Liver (tissue), 9 donors: ENCODE measurements around the gene CDH4. TPM values are rescaled to one million over a fixed set of nuclear protein-coding genes. Genes with fewer than 3 reads are reported as not detected.

Experiments used
- DNase-seq: peaks from one replicate; pipeline ENCODE4 v3.0.0-alpha.2; 2017; ENCODE audit warnings: low spot score
- H3K27ac ChIP-seq, 2 donors: one replicate each; pipeline ENCODE4 v1.7.0; 2013; ENCODE audit warnings: inconsistent platforms in 2 of 2, low read length in 2 of 2, control low read depth in 1 of 2, low read depth in 1 of 2, mild to moderate bottlenecking in 1 of 2
- H3K27me3 ChIP-seq, 4 donors: one replicate each; pipeline versions ENCODE4 v1.6.1 to v1.7.0; 2013; ENCODE audit warnings: low read length in 3 of 4, inconsistent platforms in 1 of 4, mild to moderate bottlenecking in 1 of 4, moderate library complexity in 1 of 4; ENCODE audit not compliant: control insufficient read depth in 4 of 4, insufficient read depth in 4 of 4
- H3K36me3 ChIP-seq, 4 donors: one replicate each; pipeline versions ENCODE4 v1.6.1 to v1.7.0; 2013; ENCODE audit warnings: low read length in 3 of 4, mild to moderate bottlenecking in 3 of 4, low read depth in 1 of 4, moderate library complexity in 1 of 4; ENCODE audit not compliant: control insufficient read depth in 4 of 4, insufficient read depth in 3 of 4
- H3K4me1 ChIP-seq, 4 donors: one replicate each; pipeline versions ENCODE4 v1.6.1 to v1.7.0; 2013; ENCODE audit warnings: low read length in 3 of 4, mild to moderate bottlenecking in 3 of 4, moderate library complexity in 1 of 4; ENCODE audit not compliant: control insufficient read depth in 4 of 4, insufficient read depth in 4 of 4
- H3K4me3 ChIP-seq, 3 donors: one replicate each; pipeline versions ENCODE4 v1.6.1 to v1.7.0; 2013; ENCODE audit warnings: low read length in 3 of 3, control low read depth in 1 of 3, low read depth in 1 of 3, mild to moderate bottlenecking in 1 of 3
- H3K9ac ChIP-seq, 2 donors: one replicate each; pipeline ENCODE4 v1.7.0; 2013; ENCODE audit warnings: low read length in 2 of 2, mild to moderate bottlenecking in 2 of 2, moderate library complexity in 2 of 2, control low read depth in 1 of 2, low read depth in 1 of 2
- H3K9me3 ChIP-seq, 4 donors: one replicate each; pipeline versions ENCODE4 v1.6.1 to v1.7.0; 2013; ENCODE audit warnings: low read length in 3 of 4; ENCODE audit not compliant: control insufficient read depth in 4 of 4
- EGR1 ChIP-seq, 2 donors: IDR thresholded peaks; 2 replicates each; pipeline ENCODE4 v1.6.1; 2016 to 2018; ENCODE audit warnings: antibody characterized with exemption in 2 of 2, low read depth in 2 of 2
- FOXA1 ChIP-seq: IDR thresholded peaks from 2 replicates; pipeline ENCODE4 v1.6.1; 2016; ENCODE audit warnings: antibody characterized with exemption
- FOXA2 ChIP-seq: IDR thresholded peaks from 2 replicates; pipeline ENCODE4 v1.6.1; 2016; ENCODE audit warnings: antibody characterized with exemption
- GABPA ChIP-seq, 2 donors: IDR thresholded peaks in 1 of 2; conservative IDR thresholded peaks in 1 of 2; 2 replicates each; pipeline ENCODE4 v1.6.1; 2016; ENCODE audit warnings: antibody characterized with exemption in 2 of 2, mild to moderate bottlenecking in 1 of 2, moderate library complexity in 1 of 2
- HNF4A ChIP-seq, 2 donors: conservative IDR thresholded peaks; 2 replicates each; pipeline ENCODE4 v1.6.1; 2016; ENCODE audit warnings: antibody characterized with exemption in 2 of 2, mild to moderate bottlenecking in 2 of 2
- JUND ChIP-seq, 2 donors: IDR thresholded peaks; 2 replicates each; pipeline ENCODE4 v1.6.1; 2016; ENCODE audit warnings: antibody characterized with exemption in 2 of 2
- NR2F2 ChIP-seq: IDR thresholded peaks from 2 replicates; pipeline ENCODE4 v1.6.1; 2016; ENCODE audit warnings: antibody characterized with exemption
- SP1 ChIP-seq: IDR thresholded peaks from 2 replicates; pipeline ENCODE4 v1.6.1; 2018; ENCODE audit warnings: antibody characterized with exemption, mild to moderate bottlenecking
- TAF1 ChIP-seq: conservative IDR thresholded peaks from 2 replicates; pipeline ENCODE4 v1.6.1; 2016; ENCODE audit warnings: antibody characterized with exemption, mild to moderate bottlenecking
- YY1 ChIP-seq: IDR thresholded peaks from 2 replicates; pipeline ENCODE4 v1.6.1; 2016; ENCODE audit warnings: antibody characterized with exemption, mild to moderate bottlenecking
- WGBS: extraction: QIAGEN DNeasy Blood & Tissue Kit; methylation state at CpG from one replicate; pipeline ENCODE4 v1.1.7; 2013; 5-methylcytosine and 5-hydroxymethylcytosine counted together
- polyA plus RNA-seq, 2 donors: library from polyadenylated mRNA; stranded (reverse) in 1 of 2; unstranded in 1 of 2; fragments of 200-250 nt in 1 of 2; fragments of >200 nt in 1 of 2; fragmentation: Nextera tagmentation in 1 of 2; extraction: Ambion mirVana in 1 of 2; gene quantifications; one replicate each; pipeline versions ENCODE4 v1.2.1 to v1.2.3, GENCODE V29; 2013 to 2015
- total RNA-seq, 2 donors: library from RNA; depleted of rRNA; stranded (reverse); fragments of >200 nt; gene quantifications; one replicate each; pipeline ENCODE4 v1.2.3, GENCODE V29; 2014
- TF ChIP-seq, protein P1 (sequence below): fragments of 150-350 bp; IDR thresholded peaks from 2 replicates; pipeline ENCODE4 v1.5.1; 2017; ENCODE audit warnings: improper control_type of control experiment, low read depth, low read length; ENCODE audit not compliant: missing input control
- TF ChIP-seq, protein P2 (sequence below): IDR thresholded peaks from 2 replicates; pipeline ENCODE4 v1.6.1; 2016; ENCODE audit warnings: antibody characterized with exemption
- TF ChIP-seq, protein P3 (sequence below): IDR thresholded peaks from 2 replicates; pipeline ENCODE4 v1.6.1; 2016; ENCODE audit warnings: antibody characterized with exemption
- donor health status: healthy.
- donor health status: healthy.
- donor health status: healthy.
- donor health status: healthy.
- donor health status: healthy.

Gene CDH4
- total and polyA plus RNA-seq, 4 donors: 0.03 to 0.25 (median 0.19) TPM; not detected in 1

DNA sequence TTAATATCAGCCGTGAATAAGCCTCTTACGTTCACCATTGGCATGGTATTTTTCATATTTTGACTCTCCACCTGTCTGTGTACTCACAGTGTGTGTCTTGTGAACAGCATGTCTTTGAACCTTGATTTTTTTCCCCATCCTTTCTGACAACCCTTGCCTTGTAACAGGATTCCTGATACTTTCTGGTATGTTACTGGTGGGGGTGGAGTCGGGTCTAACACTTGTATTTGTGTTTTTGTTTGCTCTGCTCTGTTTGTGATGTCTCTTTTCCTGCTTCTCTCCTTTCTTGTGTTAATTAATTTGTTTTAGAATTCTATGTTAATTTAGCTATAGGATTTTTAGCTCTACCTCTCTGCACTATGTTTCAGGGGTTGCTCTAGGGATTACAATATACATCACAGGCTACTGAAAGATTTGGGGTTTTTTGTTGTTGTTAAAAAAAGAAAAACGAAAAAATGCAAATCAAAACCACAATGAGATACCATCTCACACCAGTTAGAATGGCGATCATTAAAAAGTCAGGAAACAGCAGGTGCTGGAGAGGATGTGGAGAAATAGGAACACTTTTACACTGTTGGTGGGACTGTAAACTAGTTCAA lies 245.1 kb downstream of the CDH4 start:
- no peaks in the 10 kb centered on the region for H3K36me3 ChIP-seq
- TF ChIP-seq TAF1 (no peak), SP1 (no peak), NR2F2 (no peak), FOXA1 (no peak), HNF4A (conservative IDR thresholded peaks at IDR 0.05) (no peak), FOXA2 (no peak), EGR1 (IDR thresholded peaks at IDR 0.05; ENCODE audit: low read depth in 2 of 2) (no peak)
- TF ChIP-seq, protein P1, sequence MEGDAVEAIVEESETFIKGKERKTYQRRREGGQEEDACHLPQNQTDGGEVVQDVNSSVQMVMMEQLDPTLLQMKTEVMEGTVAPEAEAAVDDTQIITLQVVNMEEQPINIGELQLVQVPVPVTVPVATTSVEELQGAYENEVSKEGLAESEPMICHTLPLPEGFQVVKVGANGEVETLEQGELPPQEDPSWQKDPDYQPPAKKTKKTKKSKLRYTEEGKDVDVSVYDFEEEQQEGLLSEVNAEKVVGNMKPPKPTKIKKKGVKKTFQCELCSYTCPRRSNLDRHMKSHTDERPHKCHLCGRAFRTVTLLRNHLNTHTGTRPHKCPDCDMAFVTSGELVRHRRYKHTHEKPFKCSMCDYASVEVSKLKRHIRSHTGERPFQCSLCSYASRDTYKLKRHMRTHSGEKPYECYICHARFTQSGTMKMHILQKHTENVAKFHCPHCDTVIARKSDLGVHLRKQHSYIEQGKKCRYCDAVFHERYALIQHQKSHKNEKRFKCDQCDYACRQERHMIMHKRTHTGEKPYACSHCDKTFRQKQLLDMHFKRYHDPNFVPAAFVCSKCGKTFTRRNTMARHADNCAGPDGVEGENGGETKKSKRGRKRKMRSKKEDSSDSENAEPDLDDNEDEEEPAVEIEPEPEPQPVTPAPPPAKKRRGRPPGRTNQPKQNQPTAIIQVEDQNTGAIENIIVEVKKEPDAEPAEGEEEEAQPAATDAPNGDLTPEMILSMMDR: no peak
- TF ChIP-seq, protein P2, sequence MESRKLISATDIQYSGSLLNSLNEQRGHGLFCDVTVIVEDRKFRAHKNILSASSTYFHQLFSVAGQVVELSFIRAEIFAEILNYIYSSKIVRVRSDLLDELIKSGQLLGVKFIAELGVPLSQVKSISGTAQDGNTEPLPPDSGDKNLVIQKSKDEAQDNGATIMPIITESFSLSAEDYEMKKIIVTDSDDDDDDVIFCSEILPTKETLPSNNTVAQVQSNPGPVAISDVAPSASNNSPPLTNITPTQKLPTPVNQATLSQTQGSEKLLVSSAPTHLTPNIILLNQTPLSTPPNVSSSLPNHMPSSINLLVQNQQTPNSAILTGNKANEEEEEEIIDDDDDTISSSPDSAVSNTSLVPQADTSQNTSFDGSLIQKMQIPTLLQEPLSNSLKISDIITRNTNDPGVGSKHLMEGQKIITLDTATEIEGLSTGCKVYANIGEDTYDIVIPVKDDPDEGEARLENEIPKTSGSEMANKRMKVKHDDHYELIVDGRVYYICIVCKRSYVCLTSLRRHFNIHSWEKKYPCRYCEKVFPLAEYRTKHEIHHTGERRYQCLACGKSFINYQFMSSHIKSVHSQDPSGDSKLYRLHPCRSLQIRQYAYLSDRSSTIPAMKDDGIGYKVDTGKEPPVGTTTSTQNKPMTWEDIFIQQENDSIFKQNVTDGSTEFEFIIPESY: no peak
- TF ChIP-seq, protein P3, sequence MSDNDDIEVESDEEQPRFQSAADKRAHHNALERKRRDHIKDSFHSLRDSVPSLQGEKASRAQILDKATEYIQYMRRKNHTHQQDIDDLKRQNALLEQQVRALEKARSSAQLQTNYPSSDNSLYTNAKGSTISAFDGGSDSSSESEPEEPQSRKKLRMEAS: no peak

DNA sequence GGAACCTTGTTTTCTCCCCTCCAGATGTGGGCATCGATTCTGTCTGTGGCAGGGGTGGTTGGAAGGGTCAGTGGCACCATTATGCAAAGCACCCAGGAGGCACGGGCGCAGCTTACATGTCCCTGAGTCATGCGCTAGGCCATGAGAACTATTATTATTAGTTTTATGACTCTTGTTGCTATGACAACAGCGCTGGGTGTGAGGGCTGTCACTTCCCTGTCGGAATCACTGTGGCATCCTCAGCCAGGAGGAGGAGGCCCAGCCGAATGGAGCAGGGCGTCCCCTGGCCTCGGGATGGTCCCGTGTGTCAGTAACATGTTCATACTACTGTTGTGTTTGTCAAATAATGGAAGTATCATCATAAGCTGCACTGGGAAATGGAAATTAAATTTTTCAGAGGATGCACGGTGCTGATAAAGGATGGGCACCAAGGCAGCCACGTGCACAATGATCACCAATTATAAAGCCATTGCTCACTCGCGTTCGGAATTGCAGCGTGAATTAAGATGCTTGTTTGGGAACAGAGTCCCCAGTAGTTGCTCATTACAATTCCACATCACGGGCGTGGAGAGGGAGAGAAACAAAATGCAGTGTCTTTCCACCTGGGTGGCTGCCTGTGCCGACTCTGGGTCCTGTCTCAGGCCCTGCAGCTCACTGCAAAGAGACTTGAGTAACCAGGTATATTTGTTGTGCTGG lies 247.9 kb downstream of the CDH4 start:
- H3K4me1 ChIP-seq: no peaks in the 10 kb centered on the region
- no peak overlapping the region for H3K9ac ChIP-seq
- H3K9me3 ChIP-seq: no peaks in the 10 kb centered on the region
- H3K27ac ChIP-seq: no peak overlapping the region
- no peak overlapping the region for H3K4me3 ChIP-seq
- H3K36me3 ChIP-seq: no peaks in the 10 kb centered on the region
- peaks cover 0 to 10% (median 0%) of the 10 kb centered on the region in 4 donors for H3K27me3 ChIP-seq
- no peak for TF ChIP-seq HNF4A (conservative IDR thresholded peaks at IDR 0.05)
- TF ChIP-seq YY1: no peak
- TF ChIP-seq NR2F2: no peak
- TF ChIP-seq SP1: no peak
- no peak for TF ChIP-seq GABPA (IDR thresholded peaks at IDR 0.05 in 1 of 2, conservative IDR thresholded peaks at IDR 0.05 in 1 of 2)
- TF ChIP-seq JUND (IDR thresholded peaks at IDR 0.05): no peak
- 77% methylated on average over 19 of the region's 19 CpGs for WGBS
- no peak for DNase-seq

More for the DNA sequence above, 245.1 kb downstream of the CDH4 start:
- H3K27ac ChIP-seq: no peak overlapping the region
- H3K9me3 ChIP-seq: no peaks in the 10 kb centered on the region
- H3K9ac ChIP-seq: no peak overlapping the region
- no peak overlapping the region for H3K4me3 ChIP-seq
- H3K4me1 ChIP-seq: no peaks in the 10 kb centered on the region
- 26% methylated on average over 5 of the region's 5 CpGs for WGBS
- no peak for DNase-seq
- peaks cover 0 to 10% (median 0%) of the 10 kb centered on the region in 4 donors for H3K27me3 ChIP-seq
